ENCODE measurements around the gene ROR2. TPM values are rescaled to one million over a fixed set of nuclear protein-coding genes. Genes with fewer than 3 reads are reported as not detected.
"Not testable (repeated sequence)": the region's sequence is repeated elsewhere in the genome, so short reads cannot be mapped to it uniquely, and the experiment has no call there.

ROR2 gene
- total RNA-seq, 6 experiments from 2014 or later = 0.09 TPM; not detected in 5

DNA sequence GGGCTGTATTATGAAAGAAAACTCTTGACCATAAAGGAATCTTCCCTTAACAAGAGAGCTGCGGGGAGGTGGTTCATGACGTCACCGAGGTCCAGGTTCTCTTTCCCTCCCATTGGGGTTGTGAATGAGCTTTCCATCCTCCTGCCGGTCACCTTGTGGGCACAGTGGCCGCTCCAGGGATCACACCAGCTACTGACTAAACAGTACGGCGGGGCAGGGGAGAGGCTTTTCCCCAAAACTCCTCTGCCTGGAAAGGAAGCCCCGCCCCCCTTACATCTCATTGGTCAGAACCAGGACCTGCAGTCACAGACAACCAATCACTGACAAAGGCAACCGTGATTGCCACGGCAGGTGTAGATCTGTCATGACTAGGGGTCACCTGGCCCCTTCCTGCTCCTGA lies 35.6 kb downstream of the ROR2 start:
- Mint-ChIP-seq H3K4me3 (no peak overlapping the region), H3K4me1 (ENCODE audit: low read depth) (no peaks in the 10 kb centered on the region), H3K36me3 (ENCODE audit: low read depth) (no peaks in the 10 kb centered on the region), H3K9me3 (no peaks in the 10 kb centered on the region), H3K27ac (no peak overlapping the region), H3K27me3 (ENCODE audit: insufficient read depth) (peaks cover 16% of the 10 kb centered on the region)
- TF ChIP-seq, protein P1, sequence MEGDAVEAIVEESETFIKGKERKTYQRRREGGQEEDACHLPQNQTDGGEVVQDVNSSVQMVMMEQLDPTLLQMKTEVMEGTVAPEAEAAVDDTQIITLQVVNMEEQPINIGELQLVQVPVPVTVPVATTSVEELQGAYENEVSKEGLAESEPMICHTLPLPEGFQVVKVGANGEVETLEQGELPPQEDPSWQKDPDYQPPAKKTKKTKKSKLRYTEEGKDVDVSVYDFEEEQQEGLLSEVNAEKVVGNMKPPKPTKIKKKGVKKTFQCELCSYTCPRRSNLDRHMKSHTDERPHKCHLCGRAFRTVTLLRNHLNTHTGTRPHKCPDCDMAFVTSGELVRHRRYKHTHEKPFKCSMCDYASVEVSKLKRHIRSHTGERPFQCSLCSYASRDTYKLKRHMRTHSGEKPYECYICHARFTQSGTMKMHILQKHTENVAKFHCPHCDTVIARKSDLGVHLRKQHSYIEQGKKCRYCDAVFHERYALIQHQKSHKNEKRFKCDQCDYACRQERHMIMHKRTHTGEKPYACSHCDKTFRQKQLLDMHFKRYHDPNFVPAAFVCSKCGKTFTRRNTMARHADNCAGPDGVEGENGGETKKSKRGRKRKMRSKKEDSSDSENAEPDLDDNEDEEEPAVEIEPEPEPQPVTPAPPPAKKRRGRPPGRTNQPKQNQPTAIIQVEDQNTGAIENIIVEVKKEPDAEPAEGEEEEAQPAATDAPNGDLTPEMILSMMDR (IDR thresholded peaks at IDR 0.05) = no peak
- no peak for DNase-seq

GRCh38 chr9:91913986-91914385 lies 36.0 kb downstream of the ROR2 start:
- no peak for DNase-seq
- Mint-ChIP-seq H3K4me3 (no peak overlapping the region), H3K9me3 (no peaks in the 10 kb centered on the region), H3K27me3 (ENCODE audit: insufficient read depth) (peaks cover 11% of the 10 kb centered on the region), H3K36me3 (ENCODE audit: low read depth) (no peaks in the 10 kb centered on the region), H3K27ac (no peak overlapping the region), H3K4me1 (ENCODE audit: low read depth) (no peaks in the 10 kb centered on the region)
- TF ChIP-seq, protein P1 (IDR thresholded peaks at IDR 0.05) = no peak

DNA sequence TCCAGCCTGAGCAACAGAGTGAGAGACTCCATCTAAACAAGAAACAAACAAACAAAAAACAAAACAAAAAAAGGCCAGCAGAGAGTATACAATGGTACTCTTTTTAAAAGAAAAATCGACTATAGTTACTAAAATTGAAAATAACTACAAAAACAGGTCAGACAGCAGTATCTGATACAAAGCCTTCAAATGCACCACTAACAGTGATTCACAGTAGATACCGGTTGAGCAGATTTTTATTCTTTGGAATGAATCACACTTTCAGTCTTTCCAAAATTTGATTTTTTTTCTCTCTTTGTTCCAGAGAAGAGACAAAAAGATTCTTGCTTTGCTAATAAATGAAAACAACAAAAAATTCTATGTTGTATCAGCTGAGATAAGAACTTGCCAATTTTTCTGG lies 36.9 kb downstream of the ROR2 start:
- TF ChIP-seq, protein P1 (IDR thresholded peaks at IDR 0.05) = no peak
- H3K9me3 Mint-ChIP-seq = no peaks in the 10 kb centered on the region
- no peak for DNase-seq
- no peaks in the 10 kb centered on the region for H3K36me3 Mint-ChIP-seq (ENCODE audit: low read depth)
- H3K27ac Mint-ChIP-seq = no peak overlapping the region
- peaks cover 10% of the 10 kb centered on the region for H3K27me3 Mint-ChIP-seq (ENCODE audit: insufficient read depth)
- no peak overlapping the region for H3K4me3 Mint-ChIP-seq
- no peaks in the 10 kb centered on the region for H3K4me1 Mint-ChIP-seq (ENCODE audit: low read depth)

DNA sequence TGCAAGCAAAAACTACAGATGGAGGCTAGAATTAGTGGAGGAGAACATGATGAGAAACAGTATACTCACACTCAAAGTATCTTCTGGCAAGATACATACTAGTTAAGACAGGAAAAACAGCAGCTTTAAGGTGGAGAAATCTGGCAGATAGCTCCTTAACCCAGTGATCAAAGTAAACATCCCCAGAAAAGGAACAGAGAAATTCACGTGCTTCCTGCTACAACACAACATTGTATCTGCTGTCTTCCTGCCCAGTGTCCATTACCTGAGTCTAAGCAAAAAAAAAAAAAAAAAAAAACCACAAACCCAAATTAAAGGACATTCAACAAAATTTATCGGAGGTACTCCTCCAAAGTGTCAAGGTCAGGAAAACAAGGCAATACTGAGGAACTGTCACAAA lies 38.4 kb downstream of the ROR2 start:
- TF ChIP-seq, protein P1 (IDR thresholded peaks at IDR 0.05) = no peak
- H3K36me3 Mint-ChIP-seq (ENCODE audit: low read depth) = no peaks in the 10 kb centered on the region
- no peaks in the 10 kb centered on the region for H3K4me1 Mint-ChIP-seq (ENCODE audit: low read depth)
- no peaks in the 10 kb centered on the region for H3K9me3 Mint-ChIP-seq
- no peak for DNase-seq
- H3K27ac Mint-ChIP-seq = no peak overlapping the region
- H3K27me3 Mint-ChIP-seq (ENCODE audit: insufficient read depth) = peaks cover 13% of the 10 kb centered on the region
- no peak overlapping the region for H3K4me3 Mint-ChIP-seq

- DNase-seq; H3K4me3 Mint-ChIP-seq; H3K27ac Mint-ChIP-seq; H3K4me1 Mint-ChIP-seq (ENCODE audit: low read depth); H3K36me3 Mint-ChIP-seq (ENCODE audit: low read depth); H3K9me3 Mint-ChIP-seq: not testable (repeated sequence)
- peaks cover 13% of the 10 kb centered on the region for H3K27me3 Mint-ChIP-seq (ENCODE audit: insufficient read depth)
Observed at GRCh38 chr9:91909256-91909655, 40.8 kb downstream of the ROR2 start.

DNA sequence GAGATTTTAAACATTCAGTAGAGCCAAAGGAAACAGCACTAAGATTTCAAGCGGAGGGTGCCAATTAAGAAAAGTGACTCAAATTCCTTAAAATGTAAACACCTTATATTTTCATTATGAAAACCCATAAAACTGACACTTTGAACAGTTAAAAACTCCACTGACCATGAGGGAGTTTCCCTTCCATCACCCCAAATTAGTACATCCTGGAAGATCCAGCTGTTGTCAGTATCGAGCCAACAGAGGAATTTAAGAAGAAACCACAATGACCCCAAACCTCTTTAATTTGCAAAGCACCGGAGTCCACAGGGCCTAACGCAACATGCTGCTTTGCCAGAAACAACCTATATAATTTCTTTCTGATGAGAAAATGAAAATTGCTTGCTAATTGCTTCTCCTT lies 41.3 kb downstream of the ROR2 start:
- H3K36me3 Mint-ChIP-seq (ENCODE audit: low read depth) = no peaks in the 10 kb centered on the region
- H3K9me3 Mint-ChIP-seq = no peaks in the 10 kb centered on the region
- TF ChIP-seq, protein P1 (IDR thresholded peaks at IDR 0.05) = no peak
- H3K27ac Mint-ChIP-seq = no peak overlapping the region
- H3K27me3 Mint-ChIP-seq (ENCODE audit: insufficient read depth) = peaks cover 12% of the 10 kb centered on the region
- no peaks in the 10 kb centered on the region for H3K4me1 Mint-ChIP-seq (ENCODE audit: low read depth)
- H3K4me3 Mint-ChIP-seq = no peak overlapping the region
- no peak for DNase-seq

Measured in HFFc6 (cell line).